GM21529 (cell line): ENCODE results near the gene TSPAN14.
"Not testable (repeated sequence)": the region's sequence is repeated elsewhere in the genome, so short reads cannot be mapped to it uniquely, and the experiment has no call there.

Source experiments
- ATAC-seq: cut with Tn5 transposase; IDR thresholded peaks from one replicate; pipeline ENCODE4 v1.9.1; 2021; ENCODE audit not compliant: unreplicated experiment

TSPAN14 gene

GRCh38 chr10:80520661-80521470 is 66.8 kb downstream of the TSPAN14 start:
- ATAC-seq: no peak

GRCh38 chr10:80522756-80523363 is 68.8 kb downstream of the TSPAN14 start:
- no peak for ATAC-seq

- ATAC-seq: no peak
Observed at GRCh38 chr10:80523773-80524172, 69.7 kb downstream of the TSPAN14 start.

GRCh38 chr10:80524190-80524909 is 70.2 kb downstream of the TSPAN14 start:
- no peak for ATAC-seq

GRCh38 chr10:80526218-80526617 is 72.1 kb downstream of the TSPAN14 start:
- ATAC-seq: no peak

DNA sequence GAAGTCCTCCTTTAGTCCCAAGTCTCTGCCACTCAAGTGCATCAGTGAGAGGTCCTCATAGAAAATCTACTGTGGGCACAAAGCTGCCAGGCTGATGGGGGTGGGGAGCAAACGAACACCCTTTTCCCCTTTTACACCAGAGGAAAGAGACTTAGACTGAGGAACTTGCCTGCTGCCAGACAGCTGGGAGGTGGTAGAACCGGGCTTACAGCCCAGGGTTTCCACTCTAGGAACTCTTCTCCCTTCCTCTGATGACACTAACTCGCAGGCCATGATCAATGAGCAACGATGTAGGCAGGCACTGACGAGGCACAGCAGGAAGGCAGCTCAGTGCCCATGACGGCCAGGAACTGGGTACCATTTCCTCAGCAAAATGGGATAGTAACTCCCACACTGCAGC is 72.6 kb downstream of the TSPAN14 start:
- ATAC-seq: no peak

- no peak for ATAC-seq
Observed at GRCh38 chr10:80528185-80528700, 74.1 kb downstream of the TSPAN14 start.

DNA sequence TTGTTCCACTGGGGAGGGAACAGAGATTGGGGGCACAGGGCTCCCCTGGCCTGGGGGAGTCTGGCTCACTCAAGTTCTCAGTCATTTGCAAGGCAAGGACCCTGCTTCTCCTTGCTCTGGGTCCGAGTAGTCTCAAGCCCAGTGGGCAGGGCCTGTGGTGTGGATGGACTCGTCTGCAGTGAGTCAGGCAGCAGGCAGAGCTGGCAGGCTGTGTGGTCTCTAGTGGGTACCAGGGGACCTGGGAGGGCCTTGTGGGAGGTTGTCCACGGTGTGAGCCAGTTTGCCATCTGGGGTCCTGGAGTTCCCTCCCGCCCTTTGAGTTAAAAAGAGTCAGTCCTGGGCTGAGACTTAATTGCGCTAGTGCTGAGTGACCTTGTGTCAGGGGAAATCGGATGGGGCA is 74.8 kb downstream of the TSPAN14 start:
- ATAC-seq: no peak

DNA sequence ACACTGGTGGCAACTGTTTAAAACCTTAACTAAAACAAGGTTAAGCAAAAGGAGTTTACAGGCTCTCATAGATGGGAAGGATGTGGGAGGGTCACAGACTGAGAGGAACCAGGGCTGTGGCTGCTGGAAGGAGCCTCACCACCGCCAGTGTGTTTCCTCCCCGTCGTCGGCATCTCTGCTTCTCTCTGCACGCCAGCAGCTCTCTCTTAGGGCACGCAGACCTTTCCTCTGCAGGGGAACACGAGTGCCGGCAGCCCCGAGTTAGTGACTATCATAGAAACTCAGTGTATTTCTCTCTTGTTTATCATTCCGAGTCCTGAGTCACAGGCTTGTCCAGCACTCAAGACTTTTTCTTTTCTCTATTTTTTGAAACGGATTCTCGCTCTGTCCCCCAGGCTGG is 75.5 kb downstream of the TSPAN14 start:
- ATAC-seq: no peak

DNA sequence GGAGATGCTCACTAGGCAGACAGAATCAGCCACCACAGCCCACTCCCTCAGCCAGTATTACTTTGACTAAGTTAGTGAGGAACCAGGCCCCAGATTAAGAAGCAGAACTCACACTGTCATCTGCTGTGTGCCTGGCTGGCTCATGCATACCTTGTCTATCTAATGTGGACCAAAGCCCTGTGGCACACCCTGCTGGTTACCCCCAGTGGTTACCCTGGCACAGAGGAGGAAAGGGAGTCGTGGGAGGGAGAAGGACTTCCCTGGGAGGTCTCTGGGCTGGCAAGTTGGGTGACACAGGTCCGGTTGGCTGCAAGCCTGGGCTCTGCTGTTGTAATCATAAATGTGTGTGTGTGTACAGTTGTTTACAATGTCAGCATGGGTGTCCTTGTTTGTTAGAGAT is 76.1 kb downstream of the TSPAN14 start:
- peak; percentile 63 for ATAC-seq

DNA sequence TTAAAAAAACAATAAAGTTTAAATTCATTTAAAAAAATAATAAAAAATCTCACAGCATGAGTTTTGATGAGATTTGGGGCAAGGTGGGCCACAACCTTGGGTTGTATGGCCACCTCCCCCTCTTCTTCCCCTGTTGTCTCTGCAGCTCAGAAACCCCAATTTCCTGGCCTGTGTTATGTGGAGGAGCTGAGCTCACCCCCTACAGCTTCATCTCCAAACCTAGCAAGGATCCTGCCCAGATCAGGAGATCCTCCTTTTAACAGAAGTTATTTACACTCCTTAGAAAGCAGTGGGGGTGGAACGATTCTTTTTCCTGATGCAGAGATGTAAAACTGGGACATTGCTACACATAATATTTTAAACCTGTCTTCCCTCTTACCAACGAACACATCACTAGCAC is 76.7 kb downstream of the TSPAN14 start:
- ATAC-seq: no peak

DNA sequence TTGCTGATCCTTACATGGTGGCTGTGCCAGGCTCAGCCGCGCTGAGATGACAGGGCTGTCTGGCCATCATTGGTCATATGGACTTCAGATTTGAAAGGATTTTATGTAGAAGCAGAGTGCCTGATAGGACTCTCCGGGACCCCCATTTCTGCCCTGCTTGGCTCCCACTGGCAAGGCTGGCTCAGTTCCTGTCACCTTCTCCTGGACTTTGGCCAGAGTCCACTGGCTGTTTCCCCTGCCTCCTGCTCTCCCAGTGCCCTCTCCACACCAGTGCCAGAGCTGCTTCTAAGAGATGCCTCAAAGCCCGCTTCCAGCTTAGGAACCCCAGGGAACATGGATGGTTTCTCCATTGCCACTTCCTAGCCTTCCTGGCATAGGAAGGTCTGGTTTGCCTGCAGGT is 78.5 kb downstream of the TSPAN14 start:
- ATAC-seq: no peak

DNA sequence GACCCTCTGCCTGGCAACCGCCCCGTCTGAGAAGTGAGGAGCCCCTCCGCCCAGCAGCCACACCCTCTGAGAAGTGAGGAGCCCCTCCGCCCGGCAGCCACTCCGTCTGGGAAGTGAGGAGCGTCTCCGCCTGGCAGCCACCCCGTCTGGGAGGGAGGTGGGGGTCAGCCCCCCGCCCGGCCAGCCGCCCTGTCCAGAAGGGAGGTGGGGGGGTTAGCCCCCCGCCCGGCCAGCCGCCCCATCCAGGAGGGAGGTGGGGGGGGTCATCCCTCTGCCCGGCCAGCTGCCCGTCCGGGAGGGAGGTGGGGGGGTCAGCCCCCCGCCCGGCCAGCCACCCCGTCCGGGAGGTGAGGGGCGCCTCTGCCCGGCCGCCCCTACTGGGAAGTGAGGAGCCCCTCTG is 79.9 kb downstream of the TSPAN14 start:
- not testable (repeated sequence) for ATAC-seq

DNA sequence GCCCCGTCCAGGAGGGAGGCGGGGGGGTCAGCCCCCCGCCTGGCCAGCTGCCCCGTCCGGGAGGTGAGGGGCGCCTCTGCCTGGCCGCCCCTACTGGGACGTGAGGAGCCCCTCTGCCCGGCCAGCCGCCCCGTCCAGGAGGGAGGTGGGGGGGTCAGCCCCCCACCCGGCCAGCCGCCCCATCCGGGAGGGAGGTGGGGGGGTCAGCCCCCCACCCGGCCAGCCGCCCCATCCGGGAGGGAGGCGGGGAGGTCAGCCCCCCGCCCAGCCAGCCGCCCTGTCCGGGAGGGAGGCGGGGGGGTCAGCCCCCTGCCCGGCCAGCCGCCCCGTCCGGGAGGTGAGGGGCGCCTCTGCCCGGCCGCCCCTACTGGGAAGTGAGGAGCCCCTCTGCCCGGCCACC is 80.5 kb downstream of the TSPAN14 start:
- ATAC-seq: not testable (repeated sequence)

DNA sequence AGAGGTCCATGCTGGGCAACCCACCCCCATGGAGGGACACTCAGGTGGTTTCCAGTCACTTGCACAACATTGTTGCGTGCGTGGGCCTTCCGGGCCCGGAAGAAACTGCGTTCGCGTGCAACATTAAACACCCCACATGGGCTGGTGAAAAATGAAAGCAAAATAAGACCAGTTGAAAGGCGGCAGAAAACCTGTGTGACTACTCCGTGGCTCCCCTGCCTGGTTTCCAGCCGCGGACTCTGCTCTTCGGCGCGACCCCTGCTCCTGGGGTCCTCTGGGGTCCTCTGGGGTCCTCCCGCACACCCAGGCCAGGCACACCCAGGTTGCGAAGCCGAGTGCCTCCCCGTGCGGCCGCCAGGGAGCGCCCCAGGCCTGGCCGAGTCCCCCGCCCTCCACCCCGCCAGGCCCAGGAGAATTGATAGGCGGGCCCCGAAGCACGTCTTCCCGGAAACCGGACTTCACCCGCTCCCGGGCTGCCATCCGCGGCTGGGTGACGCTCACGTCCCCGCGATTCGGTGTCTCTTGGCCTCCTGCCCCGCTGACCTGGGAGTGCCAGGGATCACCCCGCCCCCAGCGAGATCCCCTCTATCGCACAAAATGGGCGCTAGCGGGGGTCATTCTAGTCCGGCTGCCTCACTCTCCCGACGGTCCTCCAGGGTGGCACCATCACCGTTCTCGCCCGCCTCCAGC is 81.7 kb downstream of the TSPAN14 start:
- ATAC-seq: peak; percentile 82

DNA sequence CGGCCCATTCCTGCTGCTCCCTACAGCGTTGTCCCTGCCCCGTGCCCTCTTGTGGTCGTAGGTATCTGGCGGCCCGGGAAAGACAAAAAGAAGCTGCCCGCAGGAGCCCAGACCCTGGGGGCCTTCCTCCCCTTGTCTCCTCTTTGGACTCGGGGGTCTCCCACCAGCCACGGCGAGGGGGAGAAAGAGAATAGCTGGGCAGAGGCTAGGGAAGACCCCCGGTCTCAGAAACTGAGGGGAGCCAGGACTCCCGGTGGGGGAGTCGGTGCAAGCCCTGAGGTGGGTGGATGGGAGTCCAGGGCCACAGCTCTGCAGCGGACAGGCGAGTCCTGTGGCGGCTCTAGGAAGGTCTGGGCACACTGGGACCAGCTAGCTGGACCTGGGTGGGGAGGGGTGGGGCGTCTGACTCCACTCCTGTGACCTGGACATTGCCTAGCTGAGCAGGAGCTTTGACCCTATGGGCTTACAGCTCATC is 82.3 kb downstream of the TSPAN14 start:
- ATAC-seq: no peak

GRCh38 chr10:80537086-80537735 is 83.1 kb downstream of the TSPAN14 start:
- no peak for ATAC-seq

DNA sequence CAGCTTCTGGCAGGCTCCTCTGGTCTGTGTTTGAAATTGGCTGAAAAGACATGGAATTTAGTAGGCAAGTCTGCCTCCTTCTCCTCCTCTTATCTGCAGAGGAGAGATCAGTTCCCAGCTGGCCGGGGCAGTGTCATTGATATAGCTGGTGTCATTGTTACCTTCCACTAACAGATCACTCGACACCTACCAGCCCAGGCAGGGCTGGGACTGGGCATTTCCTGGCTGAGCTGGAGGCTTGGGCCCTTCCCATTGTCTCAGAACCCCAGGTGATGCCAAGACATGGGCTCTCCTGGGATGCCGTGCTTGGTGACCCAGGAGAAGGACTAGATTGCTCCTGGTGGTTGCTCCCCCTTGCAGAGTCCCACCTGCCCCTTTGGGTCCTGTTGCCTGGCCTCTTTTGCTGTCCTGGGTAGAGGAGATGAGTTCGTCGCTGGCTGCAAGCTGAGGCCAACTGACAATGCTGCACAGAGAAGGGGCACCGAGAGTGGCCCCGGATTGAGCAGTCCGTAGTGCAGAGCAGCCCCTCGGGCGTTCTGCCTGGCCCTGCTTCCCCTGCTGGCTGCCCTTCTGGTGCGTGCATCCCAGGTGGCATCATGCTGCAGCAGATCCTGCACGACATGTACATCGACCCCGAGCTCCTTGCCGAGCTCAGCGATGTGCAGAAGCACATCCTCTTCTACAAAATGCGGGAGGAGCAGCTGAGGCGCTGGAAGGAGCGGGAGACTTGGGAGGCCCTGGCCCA is 83.8 kb downstream of the TSPAN14 start, which contains the start of gene SH2D4B:
SH2D4B (plus strand) TSS at position 167 of the 745 bp plus-strand sequence; CDS start at position 597, 430 bp downstream.
- no peak for ATAC-seq

DNA sequence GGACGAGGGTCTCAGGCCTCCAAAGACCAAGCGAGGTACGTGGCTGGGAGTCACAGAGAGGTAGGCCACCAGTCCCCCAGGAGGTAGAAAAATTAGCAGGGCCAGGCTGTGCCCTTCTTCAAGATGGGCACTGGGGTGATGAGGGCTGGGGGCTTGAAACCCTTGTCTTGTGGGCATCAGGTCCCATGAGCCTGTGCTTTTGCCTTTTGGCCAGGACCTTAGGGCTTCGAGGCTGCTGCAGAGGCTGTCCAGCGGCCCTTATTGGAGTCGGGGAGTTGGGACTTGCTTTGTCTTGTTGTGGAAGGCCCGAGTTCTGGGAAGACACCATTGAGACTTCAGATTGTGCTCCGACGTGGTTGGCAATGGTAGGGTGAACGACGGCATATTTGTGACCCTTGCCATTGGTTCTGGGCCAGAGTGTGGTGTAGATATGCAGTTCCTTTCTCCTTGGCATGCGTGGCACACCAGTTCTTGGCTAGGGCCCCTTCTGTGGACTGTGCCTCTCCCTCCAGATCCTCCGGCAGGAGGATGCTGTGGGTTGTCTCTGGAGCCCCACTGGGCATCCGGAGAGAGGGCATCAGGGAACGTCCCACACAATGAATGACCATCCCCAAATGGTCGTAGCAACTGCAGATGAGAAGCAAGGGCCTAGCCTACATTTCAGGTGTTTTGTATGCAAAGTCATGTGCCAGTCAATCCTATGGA is 84.5 kb downstream of the TSPAN14 start:
- ATAC-seq: no peak
